GM19240 (cell line): Measurements from ENCODE around the gene DLG2.

Experiments used
- DNase-seq: peaks from one replicate; pipeline ENCODE4 v3.0.0; 2011; ENCODE audit warnings: low spot score; ENCODE audit not compliant: insufficient read length

Gene DLG2

GRCh38 chr11:83826078-83826477 is 1801.1 kb downstream of the DLG2 start:
- no peak for DNase-seq

DNA sequence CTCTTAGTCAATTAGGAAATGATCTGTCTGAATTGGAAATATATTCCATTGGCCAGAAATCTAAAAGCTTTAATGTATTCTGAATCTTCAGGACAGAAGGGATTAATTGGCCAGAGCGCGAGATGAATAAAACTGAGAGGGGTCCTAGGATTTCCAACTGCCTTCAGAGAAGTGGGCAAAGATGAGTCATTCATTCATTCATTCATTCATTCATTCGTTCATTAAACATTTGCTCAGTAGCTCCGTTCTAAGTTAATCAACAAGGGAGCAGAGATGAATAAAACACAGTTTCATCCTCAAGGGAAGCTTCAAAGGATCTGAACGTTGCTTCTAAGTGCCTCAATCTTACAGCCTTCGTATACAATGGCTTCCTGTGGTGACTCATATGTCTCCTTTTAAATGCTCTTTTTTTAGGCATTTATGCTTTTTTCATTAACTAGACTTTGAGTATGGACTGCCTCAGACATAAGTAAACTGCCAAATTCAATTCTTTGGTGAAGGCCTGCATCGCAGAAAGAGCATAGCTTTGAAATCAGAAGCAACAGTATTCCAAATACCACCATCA is 1803.6 kb downstream of the DLG2 start:
- DNase-seq, result no peak

DNA sequence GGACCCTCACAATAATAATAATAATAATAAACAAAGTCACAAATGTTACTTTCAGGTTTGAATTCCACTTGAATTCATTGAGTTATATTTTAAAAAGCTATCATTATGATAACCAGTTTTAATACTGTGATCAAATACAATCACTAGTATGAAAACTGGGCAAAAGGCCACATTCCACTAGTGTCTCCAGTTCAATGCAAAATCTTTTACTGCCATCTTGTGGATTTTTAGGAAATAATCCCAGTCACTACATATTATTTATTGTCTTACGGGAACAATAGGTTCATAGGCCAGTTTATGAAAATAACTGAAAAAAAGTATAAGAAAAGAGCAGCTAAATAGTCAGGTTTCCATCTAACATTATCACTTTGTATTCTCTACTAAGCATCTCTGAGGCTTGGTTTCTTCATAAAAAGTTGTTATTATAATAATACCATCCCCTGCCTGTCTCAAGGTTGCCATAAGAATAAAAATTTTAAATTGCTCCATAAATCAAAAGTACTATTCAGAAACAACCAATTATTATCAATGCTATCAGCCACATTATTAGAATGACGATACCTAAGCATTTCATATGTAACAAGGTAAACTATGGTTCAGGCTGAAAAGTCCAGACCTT is 1807.1 kb downstream of the DLG2 start:
- no peak for DNase-seq

- DNase-seq, result no peak
Observed at GRCh38 chr11:83818349-83818748, 1808.8 kb downstream of the DLG2 start.

DNA sequence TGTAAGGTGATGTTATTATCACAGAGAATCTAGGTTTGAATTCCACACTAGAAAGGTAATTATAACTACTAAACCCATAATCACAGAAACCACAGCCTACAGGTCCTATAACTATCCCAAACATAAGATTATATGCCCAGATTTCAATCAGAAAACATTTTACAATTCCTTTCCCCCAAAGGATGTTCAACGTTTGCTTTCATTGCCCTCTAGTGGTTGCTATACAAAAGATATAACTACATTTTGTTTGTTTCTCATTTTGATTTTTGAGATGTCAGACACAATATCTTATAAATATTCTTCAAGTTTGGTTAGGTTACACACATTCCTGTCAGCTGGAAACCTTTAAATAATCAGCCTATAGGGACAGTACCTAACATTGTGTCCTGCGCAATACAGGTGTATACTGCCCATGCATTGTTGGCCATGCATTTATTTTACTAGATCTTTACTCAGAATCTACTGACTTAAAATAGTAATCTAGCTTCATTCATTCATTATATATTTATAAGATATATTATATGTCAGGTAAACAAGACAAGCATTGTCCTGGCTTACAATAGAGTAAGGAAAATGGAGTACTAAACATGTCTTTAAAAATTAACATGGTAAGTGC is 1810.5 kb downstream of the DLG2 start:
- no peak for DNase-seq

GRCh38 chr11:83815736-83816135 is 1811.4 kb downstream of the DLG2 start:
- DNase-seq, result no peak

DNA sequence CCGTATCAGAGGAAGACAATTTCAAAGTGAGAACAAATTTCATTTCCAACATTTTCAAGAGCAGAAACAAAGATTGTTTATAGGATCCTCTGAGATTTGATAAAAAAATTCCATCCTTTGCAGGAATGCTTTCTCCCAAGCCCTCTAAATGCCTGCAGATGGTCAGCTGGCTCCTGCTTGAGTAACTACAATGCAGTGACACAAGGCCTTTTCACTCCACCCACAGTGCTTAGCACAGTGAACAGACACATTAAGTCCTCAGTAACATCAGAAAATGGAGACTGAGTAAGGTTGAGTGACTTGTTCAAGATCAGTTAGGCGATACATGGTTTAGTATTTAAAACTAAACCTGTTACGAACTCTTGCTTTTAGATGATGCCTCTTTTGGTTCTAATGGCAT is 1813.8 kb downstream of the DLG2 start:
- no peak for DNase-seq

GRCh38 chr11:83809274-83809673 is 1817.9 kb downstream of the DLG2 start:
- DNase-seq, result no peak

- no peak for DNase-seq
Observed at GRCh38 chr11:83801799-83802198, 1825.3 kb downstream of the DLG2 start.

- no peak for DNase-seq
Observed at GRCh38 chr11:83793310-83793709, 1833.8 kb downstream of the DLG2 start.

DNA sequence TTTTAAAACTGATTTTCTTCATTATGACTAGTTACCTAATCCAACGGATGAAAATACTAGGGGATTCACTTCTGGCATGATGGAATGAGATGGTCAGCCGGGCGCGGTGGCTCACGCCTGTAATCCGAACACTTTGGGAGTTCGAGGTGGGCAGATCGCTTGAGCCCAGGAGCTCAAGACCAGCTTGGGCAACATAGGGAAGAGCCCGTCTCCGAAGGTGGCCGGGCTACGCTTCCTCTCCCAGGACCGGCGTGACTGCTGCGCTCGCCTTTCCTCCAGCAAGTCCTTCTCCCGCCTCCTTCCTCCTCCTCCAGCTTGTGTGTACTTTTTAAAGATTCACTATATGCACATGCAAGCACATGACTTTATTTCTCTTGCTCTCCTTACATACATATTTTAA is 1835.6 kb downstream of the DLG2 start:
- no peak for DNase-seq

DNA sequence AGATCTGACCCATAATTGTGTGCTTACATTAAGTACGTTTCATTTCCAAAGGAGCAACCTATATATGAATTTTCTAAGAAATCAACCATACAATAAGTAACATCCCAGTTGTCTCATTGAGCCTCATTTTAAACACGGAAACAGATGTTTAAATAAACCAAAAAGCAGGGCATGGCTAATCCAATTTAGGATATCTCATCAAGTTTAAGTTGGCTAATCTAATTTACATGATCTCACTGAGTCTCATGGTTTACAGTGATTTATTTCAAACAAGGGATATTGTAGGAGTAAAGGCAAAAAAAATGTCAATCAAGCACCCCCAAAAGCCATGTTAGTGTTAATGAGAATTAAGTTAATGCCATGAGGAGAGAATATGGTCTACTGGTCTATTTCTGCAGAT is 1841.2 kb downstream of the DLG2 start:
- DNase-seq, result no peak

- no peak for DNase-seq
Observed at GRCh38 chr11:83784419-83784818, 1842.7 kb downstream of the DLG2 start.

DNA sequence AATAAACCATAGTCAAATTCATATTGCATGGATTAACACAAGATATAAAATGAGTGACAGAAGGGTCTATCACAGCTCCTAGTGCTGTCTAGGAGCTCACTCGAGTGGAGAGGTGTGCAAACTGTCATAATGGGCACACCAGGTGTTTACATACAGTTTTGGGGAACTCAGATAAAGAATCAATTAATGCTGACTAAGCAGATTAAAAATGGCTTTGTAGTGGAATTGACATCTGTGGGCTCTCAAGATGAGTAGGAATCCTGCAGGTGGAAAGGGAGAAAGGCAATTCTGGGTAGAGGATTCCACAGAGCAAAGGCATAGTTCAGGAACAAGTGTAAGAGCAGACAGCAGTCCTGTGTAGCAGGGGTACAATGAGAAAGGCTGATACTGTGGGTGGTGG is 1844.8 kb downstream of the DLG2 start:
- DNase-seq, result no peak

GRCh38 chr11:83779876-83780275 is 1847.3 kb downstream of the DLG2 start:
- no peak for DNase-seq

DNA sequence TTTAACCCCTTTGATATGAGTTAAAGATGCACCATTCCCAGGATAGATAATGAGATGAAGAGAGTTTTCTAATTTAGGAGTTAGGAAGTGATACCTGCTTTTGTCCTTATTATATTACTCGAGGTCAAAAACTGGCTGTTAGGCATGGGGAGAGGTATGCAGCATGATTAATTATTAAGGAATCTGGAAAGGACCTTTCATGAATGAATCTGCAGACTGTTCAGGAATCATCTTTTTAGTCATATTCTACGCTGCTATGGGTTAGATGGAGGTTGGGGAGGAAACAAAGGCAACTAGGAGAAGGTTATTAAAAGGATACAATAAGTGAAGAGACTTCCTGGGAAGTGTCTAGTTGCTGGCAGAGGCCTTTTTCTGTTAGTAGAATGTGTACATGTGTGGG is 1848.5 kb downstream of the DLG2 start:
- no peak for DNase-seq

GRCh38 chr11:83773950-83774880 is 1852.9 kb downstream of the DLG2 start:
- no peak for DNase-seq

GRCh38 chr11:83768489-83768888 is 1858.7 kb downstream of the DLG2 start:
- DNase-seq, result no peak

DNA sequence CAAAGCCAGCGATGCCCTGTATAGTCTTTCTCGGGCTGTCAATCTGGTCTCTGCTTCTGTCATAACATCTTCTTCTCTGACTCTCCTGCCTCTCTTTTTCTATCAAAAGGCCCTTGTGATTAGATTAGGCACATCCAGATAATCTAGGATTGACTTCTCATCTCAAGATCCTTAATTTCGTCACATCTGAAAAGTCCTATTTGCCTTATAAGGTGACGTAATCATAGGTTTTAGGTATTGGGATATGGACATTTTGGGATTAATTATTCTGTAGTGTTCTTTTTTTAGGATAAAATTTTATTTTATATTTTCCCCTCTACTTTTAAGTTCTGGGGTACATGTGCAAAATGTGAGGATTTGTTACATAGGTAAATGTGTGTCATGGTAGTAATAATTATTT is 1860.2 kb downstream of the DLG2 start:
- no peak for DNase-seq

DNA sequence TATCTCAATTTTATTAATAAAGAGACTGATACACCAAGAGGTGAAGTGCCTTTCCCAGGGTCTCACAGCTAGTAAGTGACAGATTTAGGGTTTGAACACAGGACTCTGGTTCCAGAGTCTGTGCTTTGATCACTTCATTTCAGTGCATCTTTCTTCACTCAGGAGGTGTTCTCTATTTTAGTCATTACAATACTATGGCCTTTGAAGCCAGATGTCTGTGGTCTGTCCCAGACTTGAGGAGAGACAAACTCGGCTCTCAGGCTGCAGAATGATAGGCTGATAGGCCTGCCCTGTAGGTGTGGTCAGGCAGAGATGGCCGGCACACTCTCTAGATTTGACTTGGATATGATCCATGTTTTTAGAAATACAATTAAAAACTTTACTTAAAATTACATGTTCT is 1862.5 kb downstream of the DLG2 start:
- DNase-seq, result no peak

GRCh38 chr11:83760932-83761331 is 1866.2 kb downstream of the DLG2 start:
- DNase-seq, result no peak

GRCh38 chr11:83759148-83759547 is 1868.0 kb downstream of the DLG2 start:
- no peak for DNase-seq
